ENCODE results near the gene GLDN. TPM values are rescaled to one million over a fixed set of nuclear protein-coding genes. Genes with fewer than 3 reads are reported as not detected.

Gene GLDN
- polyA plus RNA-seq, 1 donor from 2014 or later, result 0.58 TPM

- no peak for TF ChIP-seq EZH2 (IDR thresholded peaks at IDR 0.05; ENCODE audit: borderline replicate concordance, insufficient read depth, low read length, poor library complexity, severe bottlenecking)
- no peak for TF ChIP-seq SMC3 (conservative IDR thresholded peaks at IDR 0.05; ENCODE audit: poor library complexity)
- no peak for TF ChIP-seq POLR2AphosphoS5 (IDR thresholded peaks at IDR 0.05)
- no peak for TF ChIP-seq EP300 (conservative IDR thresholded peaks at IDR 0.05; ENCODE audit: poor library complexity, severe bottlenecking)
- TF ChIP-seq CTCF (IDR thresholded peaks at IDR 0.05; ENCODE audit: poor library complexity, severe bottlenecking), result no peak
- TF ChIP-seq TAF1 (IDR thresholded peaks at IDR 0.05; ENCODE audit: low read depth), result no peak
- no peak for TF ChIP-seq RAD21 (conservative IDR thresholded peaks at IDR 0.05)
- TF ChIP-seq MXI1 (conservative IDR thresholded peaks at IDR 0.05; ENCODE audit: poor library complexity, severe bottlenecking), result no peak
- no peak for TF ChIP-seq REST (IDR thresholded peaks at IDR 0.05; ENCODE audit: borderline replicate concordance)
- Histone ChIP-seq H3F3A (ENCODE audit: insufficient read depth, low read length, poor library complexity, severe bottlenecking) (no peaks in the 10 kb centered on the region), H3K4me2 (ENCODE audit: low read length) (no peak overlapping the region), H3K9ac (ENCODE audit: low read length) (no peak overlapping the region), H3K36me3 (ENCODE audit: insufficient read depth, low read length) (no peaks in the 10 kb centered on the region), H3K9me3 (ENCODE audit: low read length) (no peaks in the 10 kb centered on the region), H3K4me3 (ENCODE audit: low read length) (no peak overlapping the region), H3K27ac (ENCODE audit: low read length) (no peak overlapping the region), H3K79me2 (replicated peaks; ENCODE audit: insufficient read depth, low read length) (no peaks in the 10 kb centered on the region), H4K20me1 (ENCODE audit: insufficient read depth) (no peaks in the 10 kb centered on the region), H3K27me3 (ENCODE audit: insufficient read depth, low read depth, low read length) (no peaks in the 10 kb centered on the region), H3K9me2 (ENCODE audit: insufficient read depth, low read length) (no peaks in the 10 kb centered on the region), H2AFZ (ENCODE audit: low read depth, low read length) (no peak overlapping the region)
Measured at GRCh38 chr15:51314391-51315337, 26.8 kb upstream of the GLDN start.

GRCh38 chr15:51315726-51316125, 25.7 kb upstream of the GLDN start:
- H3K36me3 ChIP-seq (ENCODE audit: insufficient read depth, low read length), result no peaks in the 10 kb centered on the region
- no peak overlapping the region for H3K9ac ChIP-seq (ENCODE audit: low read length)
- no peak for TF ChIP-seq SMC3 (conservative IDR thresholded peaks at IDR 0.05; ENCODE audit: poor library complexity)
- TF ChIP-seq MXI1 (conservative IDR thresholded peaks at IDR 0.05; ENCODE audit: poor library complexity, severe bottlenecking), result no peak
- TF ChIP-seq TAF1 (IDR thresholded peaks at IDR 0.05; ENCODE audit: low read depth), result no peak
- no peak overlapping the region for H3K4me3 ChIP-seq (ENCODE audit: low read length)
- H3K9me2 ChIP-seq (ENCODE audit: insufficient read depth, low read length), result no peaks in the 10 kb centered on the region
- no peaks in the 10 kb centered on the region for H4K20me1 ChIP-seq (ENCODE audit: insufficient read depth)
- no peak overlapping the region for H3K27ac ChIP-seq (ENCODE audit: low read length)
- H3F3A ChIP-seq (ENCODE audit: insufficient read depth, low read length, poor library complexity, severe bottlenecking), result no peaks in the 10 kb centered on the region
- no peak overlapping the region for H3K4me2 ChIP-seq (ENCODE audit: low read length)
- H3K9me3 ChIP-seq (ENCODE audit: low read length), result no peaks in the 10 kb centered on the region
- H2AFZ ChIP-seq (ENCODE audit: low read depth, low read length), result no peak overlapping the region
- no peaks in the 10 kb centered on the region for H3K27me3 ChIP-seq (ENCODE audit: insufficient read depth, low read depth, low read length)
- H3K79me2 ChIP-seq (replicated peaks; ENCODE audit: insufficient read depth, low read length), result no peaks in the 10 kb centered on the region

Measured in neural cell (in vitro differentiated cells).